Measurements from ENCODE around the gene SRP68. TPM values are rescaled to one million over a fixed set of nuclear protein-coding genes. Genes with fewer than 3 reads are reported as not detected.

The SRP68 gene
- total RNA-seq, 1 experiment from 2014 or later, result 90.7 TPM

- H3K4me3 Mint-ChIP-seq, result no peak overlapping the region
- no peak for ATAC-seq
- no peaks in the 10 kb centered on the region; the same call in none of the 2 replicates for H3K27me3 Mint-ChIP-seq (ENCODE audit: low read depth)
- peaks cover 34% of the 10 kb centered on the region for H3K4me1 Mint-ChIP-seq
- H3K36me3 Mint-ChIP-seq, result no peaks in the 10 kb centered on the region
- CTCF ChIA-PET, result interaction anchor here (0.6 to 10.4 kb wide), 25 partner anchors 13 to 179 kb away, joined by 3 to 176 read pairs (median 5); partner anchors contain the start of genes EXOC7, FOXJ1 and UBALD2
- POLR2A ChIA-PET, result interaction anchor here (1.8 kb wide), 1 partner anchor 14 kb away, joined by 5 read pairs; no protein-coding TSS in a partner anchor
- no peaks in the 10 kb centered on the region for H3K9me3 Mint-ChIP-seq
- DNase-seq (ENCODE audit: low spot score), result no peak
- peak overlapping the region; percentile 78 for H3K27ac Mint-ChIP-seq
- no peak for TF ChIP-seq USF2 (CRISPR knock-in tag; IDR thresholded peaks at IDR 0.05)
- no peak for TF ChIP-seq FOXP4 (CRISPR knock-in tag; IDR thresholded peaks at IDR 0.05)
- no peak for TF ChIP-seq AR (CRISPR knock-in tag; IDR thresholded peaks at IDR 0.05)
- TF ChIP-seq IRF2 (CRISPR knock-in tag; IDR thresholded peaks at IDR 0.05; ENCODE audit: borderline replicate concordance, low read depth), result no peak
- TF ChIP-seq, protein P1, sequence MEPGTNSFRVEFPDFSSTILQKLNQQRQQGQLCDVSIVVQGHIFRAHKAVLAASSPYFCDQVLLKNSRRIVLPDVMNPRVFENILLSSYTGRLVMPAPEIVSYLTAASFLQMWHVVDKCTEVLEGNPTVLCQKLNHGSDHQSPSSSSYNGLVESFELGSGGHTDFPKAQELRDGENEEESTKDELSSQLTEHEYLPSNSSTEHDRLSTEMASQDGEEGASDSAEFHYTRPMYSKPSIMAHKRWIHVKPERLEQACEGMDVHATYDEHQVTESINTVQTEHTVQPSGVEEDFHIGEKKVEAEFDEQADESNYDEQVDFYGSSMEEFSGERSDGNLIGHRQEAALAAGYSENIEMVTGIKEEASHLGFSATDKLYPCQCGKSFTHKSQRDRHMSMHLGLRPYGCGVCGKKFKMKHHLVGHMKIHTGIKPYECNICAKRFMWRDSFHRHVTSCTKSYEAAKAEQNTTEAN (CRISPR knock-in tag; IDR thresholded peaks at IDR 0.05), result no peak
- TF ChIP-seq, protein P2, sequence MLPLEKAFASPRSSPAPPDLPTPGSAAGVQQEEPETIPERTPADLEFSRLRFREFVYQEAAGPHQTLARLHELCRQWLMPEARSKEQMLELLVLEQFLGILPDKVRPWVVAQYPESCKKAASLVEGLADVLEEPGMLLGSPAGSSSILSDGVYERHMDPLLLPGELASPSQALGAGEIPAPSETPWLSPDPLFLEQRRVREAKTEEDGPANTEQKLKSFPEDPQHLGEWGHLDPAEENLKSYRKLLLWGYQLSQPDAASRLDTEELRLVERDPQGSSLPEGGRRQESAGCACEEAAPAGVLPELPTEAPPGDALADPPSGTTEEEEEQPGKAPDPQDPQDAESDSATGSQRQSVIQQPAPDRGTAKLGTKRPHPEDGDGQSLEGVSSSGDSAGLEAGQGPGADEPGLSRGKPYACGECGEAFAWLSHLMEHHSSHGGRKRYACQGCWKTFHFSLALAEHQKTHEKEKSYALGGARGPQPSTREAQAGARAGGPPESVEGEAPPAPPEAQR (CRISPR knock-in tag; IDR thresholded peaks at IDR 0.05), result no peak
- no peak for TF ChIP-seq MLX (CRISPR knock-in tag; IDR thresholded peaks at IDR 0.05)
- no peak for TF ChIP-seq ZNF396 (CRISPR knock-in tag; IDR thresholded peaks at IDR 0.05; ENCODE audit: borderline replicate concordance)
- TF ChIP-seq GRHL2 (CRISPR knock-in tag; IDR thresholded peaks at IDR 0.05; ENCODE audit: insufficient replicate concordance, severe bottlenecking), result no peak
- no peak for TF ChIP-seq ZNF512 (CRISPR knock-in tag; IDR thresholded peaks at IDR 0.05; ENCODE audit: borderline replicate concordance)
- TF ChIP-seq PRRX2 (CRISPR knock-in tag; IDR thresholded peaks at IDR 0.05), result no peak
- TF ChIP-seq ESRRA (CRISPR knock-in tag; IDR thresholded peaks at IDR 0.05; ENCODE audit: borderline replicate concordance), result no peak
- TF ChIP-seq CBFB (CRISPR knock-in tag; IDR thresholded peaks at IDR 0.05; ENCODE audit: low read depth), result no peak
- no peak for TF ChIP-seq ZNF263 (CRISPR knock-in tag; IDR thresholded peaks at IDR 0.05; ENCODE audit: low read depth)
- no peak for TF ChIP-seq NFYB (CRISPR knock-in tag; conservative IDR thresholded peaks at IDR 0.05; ENCODE audit: low read depth)
- no peak for TF ChIP-seq FOXK1 (CRISPR knock-in tag; IDR thresholded peaks at IDR 0.05)
- TF ChIP-seq STAT6 (CRISPR knock-in tag; conservative IDR thresholded peaks at IDR 0.05; ENCODE audit: low read depth), result no peak
- no peak for TF ChIP-seq ZNF232 (CRISPR knock-in tag; IDR thresholded peaks at IDR 0.05)
- TF ChIP-seq, protein P3, sequence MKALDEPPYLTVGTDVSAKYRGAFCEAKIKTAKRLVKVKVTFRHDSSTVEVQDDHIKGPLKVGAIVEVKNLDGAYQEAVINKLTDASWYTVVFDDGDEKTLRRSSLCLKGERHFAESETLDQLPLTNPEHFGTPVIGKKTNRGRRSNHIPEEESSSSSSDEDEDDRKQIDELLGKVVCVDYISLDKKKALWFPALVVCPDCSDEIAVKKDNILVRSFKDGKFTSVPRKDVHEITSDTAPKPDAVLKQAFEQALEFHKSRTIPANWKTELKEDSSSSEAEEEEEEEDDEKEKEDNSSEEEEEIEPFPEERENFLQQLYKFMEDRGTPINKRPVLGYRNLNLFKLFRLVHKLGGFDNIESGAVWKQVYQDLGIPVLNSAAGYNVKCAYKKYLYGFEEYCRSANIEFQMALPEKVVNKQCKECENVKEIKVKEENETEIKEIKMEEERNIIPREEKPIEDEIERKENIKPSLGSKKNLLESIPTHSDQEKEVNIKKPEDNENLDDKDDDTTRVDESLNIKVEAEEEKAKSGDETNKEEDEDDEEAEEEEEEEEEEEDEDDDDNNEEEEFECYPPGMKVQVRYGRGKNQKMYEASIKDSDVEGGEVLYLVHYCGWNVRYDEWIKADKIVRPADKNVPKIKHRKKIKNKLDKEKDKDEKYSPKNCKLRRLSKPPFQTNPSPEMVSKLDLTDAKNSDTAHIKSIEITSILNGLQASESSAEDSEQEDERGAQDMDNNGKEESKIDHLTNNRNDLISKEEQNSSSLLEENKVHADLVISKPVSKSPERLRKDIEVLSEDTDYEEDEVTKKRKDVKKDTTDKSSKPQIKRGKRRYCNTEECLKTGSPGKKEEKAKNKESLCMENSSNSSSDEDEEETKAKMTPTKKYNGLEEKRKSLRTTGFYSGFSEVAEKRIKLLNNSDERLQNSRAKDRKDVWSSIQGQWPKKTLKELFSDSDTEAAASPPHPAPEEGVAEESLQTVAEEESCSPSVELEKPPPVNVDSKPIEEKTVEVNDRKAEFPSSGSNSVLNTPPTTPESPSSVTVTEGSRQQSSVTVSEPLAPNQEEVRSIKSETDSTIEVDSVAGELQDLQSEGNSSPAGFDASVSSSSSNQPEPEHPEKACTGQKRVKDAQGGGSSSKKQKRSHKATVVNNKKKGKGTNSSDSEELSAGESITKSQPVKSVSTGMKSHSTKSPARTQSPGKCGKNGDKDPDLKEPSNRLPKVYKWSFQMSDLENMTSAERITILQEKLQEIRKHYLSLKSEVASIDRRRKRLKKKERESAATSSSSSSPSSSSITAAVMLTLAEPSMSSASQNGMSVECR (CRISPR knock-in tag; IDR thresholded peaks at IDR 0.05; ENCODE audit: borderline replicate concordance), result no peak
Measured at GRCh38 chr17:76120658-76121008, 48.3 kb upstream of the SRP68 start.
